ENCODE results near the gene EGLN1.

The EGLN1 gene

DNA sequence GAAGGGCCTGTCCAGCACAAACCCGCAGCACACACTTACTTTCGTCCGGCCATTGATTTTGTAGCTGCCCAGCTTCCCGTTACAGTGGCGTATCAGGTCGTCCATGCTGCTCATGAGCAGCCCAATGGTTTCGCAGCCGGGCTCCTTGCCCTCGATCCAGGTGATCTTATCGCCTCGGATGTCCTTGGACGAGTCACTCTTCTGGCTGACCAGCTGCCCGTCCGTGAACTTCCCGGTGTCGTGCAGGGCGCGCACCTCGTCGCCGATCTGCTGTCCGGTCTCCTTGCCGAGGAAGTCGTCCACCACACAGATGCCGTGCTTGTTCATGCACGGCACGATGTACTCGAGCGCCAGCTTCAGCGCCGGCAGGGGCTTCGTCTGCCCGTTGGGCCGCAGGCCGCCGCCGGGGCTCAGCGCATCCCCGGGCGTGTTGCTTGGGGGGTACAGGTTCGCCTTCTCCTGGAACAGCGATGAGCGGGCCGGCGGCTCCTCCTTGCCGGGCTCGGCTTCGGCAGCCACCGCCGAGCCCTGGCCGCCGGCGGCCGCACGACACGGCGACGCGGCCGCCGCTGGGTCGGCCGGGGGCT, 1.0 kb downstream of the EGLN1 start:
- DNase-seq = peak; percentile 35

DNA sequence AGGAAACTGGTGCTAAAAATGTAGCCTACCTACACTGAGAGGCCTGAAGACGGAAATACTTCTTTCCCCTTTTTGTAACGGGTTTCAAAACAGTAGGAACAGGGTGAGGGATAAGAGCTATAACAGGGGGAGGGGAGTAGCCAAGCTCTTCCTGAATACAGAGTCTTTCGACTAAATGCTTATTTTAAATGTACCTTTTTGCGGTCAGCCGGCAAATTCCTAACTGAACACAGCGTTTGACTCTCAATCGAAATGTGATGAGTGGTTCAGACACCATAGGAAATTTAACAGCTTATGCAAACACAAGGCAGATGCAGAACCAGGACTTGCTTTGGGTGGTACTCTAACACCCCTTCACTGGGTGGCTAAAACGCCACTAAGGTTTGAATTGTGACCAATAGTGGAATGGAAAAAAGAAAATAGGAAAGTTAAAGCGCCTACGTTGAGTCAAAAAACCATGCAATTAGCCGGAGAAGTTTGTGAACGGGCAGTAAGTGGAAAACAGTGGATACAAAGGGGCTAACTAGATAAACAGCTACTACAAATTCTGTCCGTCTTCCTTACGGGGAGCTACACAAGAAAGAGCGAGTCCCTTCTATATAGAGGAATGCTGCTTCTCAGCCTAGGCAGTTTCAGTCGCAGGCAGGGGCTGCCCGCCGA, 1.7 kb downstream of the EGLN1 start:
- DNase-seq = peak; percentile 25

- no peak for DNase-seq
Observed at GRCh38 chr1:231419738-231420298, 2.3 kb downstream of the EGLN1 start.

DNA sequence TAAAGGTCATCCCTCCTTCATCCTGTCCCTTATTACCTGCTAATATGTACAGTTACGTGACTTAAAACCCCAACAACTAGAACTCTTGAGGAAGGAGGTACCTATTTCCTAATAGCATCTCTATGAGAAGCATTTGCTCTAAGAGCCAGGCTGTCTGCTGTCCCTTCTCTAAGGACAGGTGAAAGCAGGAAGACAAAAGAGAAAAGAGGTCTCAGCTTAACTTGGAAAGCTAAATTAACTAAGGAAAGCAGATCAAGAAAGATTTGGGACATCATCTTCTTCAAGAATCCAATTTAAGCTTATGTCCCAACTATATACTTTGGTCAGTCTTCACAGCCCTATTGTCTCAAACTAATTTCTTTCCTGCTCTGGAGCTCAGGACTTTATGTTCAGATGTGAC, 2.9 kb downstream of the EGLN1 start:
- no peak for DNase-seq

GRCh38 chr1:231418741-231419107, 3.4 kb downstream of the EGLN1 start:
- no peak for DNase-seq

GRCh38 chr1:231418101-231418740, 3.9 kb downstream of the EGLN1 start:
- DNase-seq = no peak

- DNase-seq = no peak
Observed at GRCh38 chr1:231417513-231417912, 4.6 kb downstream of the EGLN1 start.

GRCh38 chr1:231416901-231417300, 5.2 kb downstream of the EGLN1 start:
- DNase-seq = no peak

- no peak for DNase-seq
Observed at GRCh38 chr1:231415018-231415583, 7.0 kb downstream of the EGLN1 start.

- no peak for DNase-seq
Observed at GRCh38 chr1:231414260-231415016, 7.6 kb downstream of the EGLN1 start.

GRCh38 chr1:231413749-231414082, 8.4 kb downstream of the EGLN1 start:
- DNase-seq = no peak

GRCh38 chr1:231411036-231411531, 11.0 kb downstream of the EGLN1 start:
- no peak for DNase-seq

DNA sequence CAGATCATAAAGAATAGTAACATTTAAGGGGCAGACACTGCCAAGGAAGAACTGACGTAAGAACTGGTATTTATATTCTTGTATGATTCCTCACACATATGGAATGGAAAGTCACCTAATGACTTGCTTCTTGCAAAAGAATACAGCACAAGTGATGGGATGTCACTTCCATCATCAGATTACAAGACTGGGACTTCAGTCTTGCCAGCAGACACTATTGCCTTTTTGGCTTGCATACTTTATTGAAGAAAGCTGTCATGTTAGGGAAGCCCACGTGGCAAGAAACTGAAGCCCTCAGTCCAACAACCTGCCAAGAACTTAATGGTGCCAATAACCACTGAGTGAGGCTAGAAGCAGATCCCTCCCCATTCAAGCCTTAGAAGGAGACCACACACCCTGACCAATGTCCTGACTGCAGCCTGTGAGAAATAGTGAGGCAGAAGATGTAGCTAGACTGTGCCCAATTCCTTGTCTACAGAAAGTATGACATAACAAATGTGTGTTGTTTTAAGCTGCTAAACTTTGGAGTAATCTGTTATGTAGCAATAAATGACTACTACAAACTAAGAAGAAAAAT, 12.0 kb downstream of the EGLN1 start:
- no peak for DNase-seq

DNA sequence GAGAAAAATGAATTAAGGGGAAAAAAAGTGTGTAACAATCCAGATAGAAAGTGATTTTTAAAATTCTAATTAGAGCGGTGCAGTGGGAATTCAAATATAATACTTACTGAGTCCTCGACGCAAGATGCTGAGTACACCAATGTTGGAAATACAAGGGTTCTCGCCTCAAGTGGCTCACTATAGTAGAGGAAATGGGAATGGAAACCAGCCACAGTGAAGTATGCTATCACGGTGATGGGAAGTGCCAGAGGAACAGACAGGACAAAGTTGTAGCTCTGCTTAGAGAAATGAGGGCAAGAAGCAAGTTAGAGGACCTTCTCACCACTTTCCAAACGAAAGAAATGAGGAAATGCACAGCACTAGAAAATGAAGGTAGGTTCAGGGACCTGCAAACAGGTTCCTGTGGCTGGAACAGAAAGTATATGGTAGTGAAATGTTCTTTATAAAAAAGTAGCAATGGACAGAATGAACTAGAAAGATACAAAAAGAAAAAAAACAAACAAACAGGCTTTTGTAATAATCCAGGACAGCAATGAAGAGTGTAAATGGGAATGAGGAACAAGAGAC, 13.5 kb downstream of the EGLN1 start:
- no peak for DNase-seq

DNA sequence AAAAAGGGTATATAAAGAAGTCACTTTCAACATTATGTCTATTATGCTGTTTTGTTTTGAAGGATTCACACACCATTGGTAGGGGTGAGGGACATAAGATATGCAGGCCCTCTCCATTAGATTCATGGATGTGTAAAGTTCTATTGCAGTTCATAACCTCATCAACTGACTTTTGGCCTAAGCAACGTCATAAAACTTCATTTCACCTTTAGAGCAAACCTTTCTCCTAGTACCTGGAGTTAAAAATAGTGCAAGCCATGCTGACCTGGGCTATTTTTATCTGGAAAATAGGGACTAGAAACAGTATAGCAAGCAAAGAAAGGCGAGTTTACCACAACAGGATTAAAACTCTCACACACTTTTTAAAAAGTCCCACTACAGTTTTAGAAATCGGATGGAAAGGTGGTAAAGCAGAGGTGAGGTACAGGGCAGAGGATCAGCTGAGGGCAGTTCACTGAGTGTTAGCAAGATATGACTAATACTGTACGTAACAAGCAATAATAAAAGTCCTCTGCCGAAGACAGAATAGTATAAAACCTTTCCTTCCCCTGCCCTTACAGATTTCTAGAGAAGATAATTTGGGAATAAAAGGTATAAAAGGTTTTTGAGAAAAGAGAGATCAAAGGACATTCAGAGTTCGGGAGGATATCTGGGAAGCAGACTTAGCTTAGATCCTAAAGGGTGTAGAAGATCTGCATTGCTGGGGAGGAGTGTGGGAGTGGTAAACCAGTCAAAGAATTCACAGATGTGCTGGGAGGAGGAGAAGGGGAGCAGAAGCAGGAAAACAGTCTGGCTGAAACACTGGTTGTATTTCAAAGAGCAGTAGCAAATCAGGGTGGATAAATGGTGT, 14.3 kb downstream of the EGLN1 start:
- no peak for DNase-seq

DNA sequence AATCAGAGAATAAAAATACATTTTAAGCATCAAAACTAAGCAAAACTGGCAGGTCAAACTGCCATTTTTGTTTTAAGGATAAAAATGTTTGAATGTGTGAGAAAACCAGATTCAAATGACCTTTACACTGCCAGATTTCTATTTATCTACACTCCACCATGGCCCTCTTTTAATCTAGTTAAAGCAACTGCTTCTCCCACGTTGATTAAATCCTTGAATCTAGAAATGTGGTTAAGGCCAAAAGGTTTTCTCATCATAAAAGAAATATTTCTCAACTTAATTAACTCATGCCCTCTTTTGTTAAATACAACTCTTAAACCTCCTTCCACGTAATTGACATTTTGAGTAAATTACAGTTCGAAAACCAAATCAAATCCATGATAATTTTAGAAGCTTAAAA, 15.0 kb downstream of the EGLN1 start:
- DNase-seq = no peak

GRCh38 chr1:231404318-231404717, 17.8 kb downstream of the EGLN1 start:
- DNase-seq = no peak

- DNase-seq = no peak
Observed at GRCh38 chr1:231401478-231401877, 20.6 kb downstream of the EGLN1 start.

DNA sequence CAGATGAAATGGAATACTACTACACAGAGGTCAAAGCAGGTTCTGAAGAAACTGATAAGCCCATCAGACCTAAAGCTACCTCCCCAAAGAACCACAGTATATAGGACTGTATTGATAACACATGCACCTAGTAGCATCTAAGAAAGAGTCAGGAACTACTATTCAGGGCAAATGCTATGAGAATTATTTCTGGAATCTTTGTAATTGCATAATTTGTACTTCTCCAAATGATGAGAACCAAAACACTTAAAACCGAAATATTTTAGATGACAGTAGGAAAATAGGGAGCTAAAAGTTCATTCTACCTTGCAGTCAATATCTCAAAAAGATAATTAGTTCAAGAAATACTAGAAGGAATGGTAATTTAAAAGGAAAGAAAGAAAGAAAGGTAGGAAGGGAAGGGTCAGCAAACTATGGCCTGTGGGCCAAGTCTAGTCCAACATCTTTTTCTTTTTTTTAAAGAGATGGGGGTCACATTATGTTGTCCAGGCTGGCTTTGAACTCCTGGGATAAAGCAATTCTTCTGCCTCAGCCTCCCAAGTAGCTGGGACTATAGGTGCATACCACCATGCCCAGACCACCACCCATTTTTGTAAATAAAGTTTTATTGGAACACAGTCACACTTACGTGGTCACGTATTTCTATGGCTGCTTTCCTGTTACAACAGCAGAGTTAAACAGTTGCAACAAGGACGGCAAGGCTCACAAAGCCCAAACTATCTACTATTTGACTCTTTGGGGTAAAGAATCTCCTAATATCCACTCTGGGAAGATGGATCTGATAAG, 24.0 kb downstream of the EGLN1 start:
- no peak for DNase-seq

DNA sequence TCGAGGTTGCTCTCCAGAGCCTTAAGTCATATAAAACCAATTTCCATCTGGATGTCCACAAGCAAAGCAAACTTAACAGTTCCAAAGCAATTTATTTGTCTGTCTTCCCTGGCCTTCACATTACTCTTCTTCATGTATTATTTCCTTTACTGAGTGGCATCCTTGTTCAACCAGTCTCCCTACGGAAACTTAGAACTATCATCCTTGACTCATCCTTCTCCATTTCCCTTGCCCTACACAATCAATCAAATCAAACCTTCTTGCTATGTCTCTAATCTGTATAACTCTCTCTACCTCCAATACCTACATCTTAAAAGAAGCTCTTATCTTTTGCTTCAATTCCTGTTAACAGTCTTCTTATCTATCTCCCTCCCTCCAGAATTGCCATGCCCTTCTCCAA, 25.4 kb downstream of the EGLN1 start:
- no peak for DNase-seq

GRCh38 chr1:231395998-231396390, 26.1 kb downstream of the EGLN1 start:
- no peak for DNase-seq

All from hematopoietic multipotent progenitor cell treated with erythropoietin and hydrocortisone succinate and interleukin-3 and kit ligand, for 8 days (in vitro differentiated cells).